Esophagus muscularis mucosa (tissue), 4 donors: ENCODE results near the gene GRB7. TPM values are rescaled to one million over a fixed set of nuclear protein-coding genes. Genes with fewer than 3 reads are reported as not detected.

Source experiments
- DNase-seq: peaks from one replicate; pipeline ENCODE4 v3.0.0-alpha.2; 2017; ENCODE audit errors: extremely low spot score
- H3K27ac ChIP-seq, 4 donors: fragments of 200-600 bp; sonication (generic); replicated peaks in 1 of 4; 1 replicate in 3 of 4; 2 replicates in 1 of 4; pipeline ENCODE4 v1.5.1; 2016 to 2019; ENCODE audit warnings: mild to moderate bottlenecking in 1 of 4
- H3K27me3 ChIP-seq, 4 donors: fragments of 200-600 bp; sonication (generic); one replicate each; pipeline versions ENCODE4 v1.5.1 to v1.6.0; 2016 to 2019
- H3K36me3 ChIP-seq, 4 donors: fragments of 200-600 bp; sonication (generic); one replicate each; pipeline ENCODE4 v1.5.1; 2016 to 2019
- H3K4me1 ChIP-seq, 4 donors: fragments of 200-600 bp; sonication (generic); one replicate each; pipeline ENCODE4 v1.5.1; 2016 to 2019
- H3K4me3 ChIP-seq, 4 donors: fragments of 200-600 bp; sonication (generic); 1 replicate in 2 of 4; 2 replicates in 2 of 4; pipeline ENCODE4 v1.5.1; 2016 to 2019; ENCODE audit warnings: mild to moderate bottlenecking in 4 of 4, moderate library complexity in 1 of 4
- H3K9me3 ChIP-seq, 4 donors: fragments of 200-600 bp; sonication (generic); 1 replicate in 3 of 4; 2 replicates in 1 of 4; pipeline ENCODE4 v1.5.1; 2016 to 2019
- CTCF ChIP-seq, 3 experiments: fragments of 200-600 bp in 2 of 3; fragments of 450-650 bp in 1 of 3; sonication (generic) in 2 of 3; IDR thresholded peaks; one replicate each; pipeline ENCODE4 v1.5.1; 2017 to 2019; ENCODE audit warnings: antibody characterized with exemption in 3 of 3, mild to moderate bottlenecking in 2 of 3, moderate library complexity in 1 of 3
- EP300 ChIP-seq: sonication (generic); formaldehyde crosslinking; IDR thresholded peaks from one replicate; pipeline ENCODE4 v1.6.1; 2017; ENCODE audit warnings: antibody characterized with exemption
- POLR2A ChIP-seq: fragments of 450-650 bp; IDR thresholded peaks from one replicate; pipeline ENCODE4 v1.6.1; 2017; ENCODE audit warnings: antibody characterized with exemption, moderate library complexity, mild to moderate bottlenecking, low read depth
- POLR2AphosphoS5 ChIP-seq, 2 donors: sonication (generic); formaldehyde crosslinking; IDR thresholded peaks; one replicate each; pipeline ENCODE4 v1.6.1; 2017; ENCODE audit warnings: antibody characterized with exemption in 2 of 2
- WGBS: methylation state at CpG from one replicate; pipeline ENCODE4 v1.1.5; 2018; 5-methylcytosine and 5-hydroxymethylcytosine counted together
- intact Hi-C: fragments of 100-400 bp; cut with DNase I; formaldehyde crosslinking; loops from one replicate; pipeline ENCODE4 v1.15.1; 2023
- total RNA-seq, 4 donors: library from RNA; depleted of rRNA; stranded (reverse); fragments of >200 nt; gene quantifications; one replicate each; pipeline versions ENCODE4 v1.1.0 to v1.2.1, GENCODE V29; 2016

GRB7 gene
- total RNA-seq, 4 donors from 2014 or later, result 0.23 to 0.83 (median 0.55) TPM

GRCh38 chr17:39750131-39751015 lies 12.6 kb downstream of the GRB7 start:
- DNase-seq, result no peak
- TF ChIP-seq EP300, result no peak
- no peak for TF ChIP-seq CTCF (IDR thresholded peaks at IDR 0.05)
- TF ChIP-seq POLR2A, result no peak
- no peak for TF ChIP-seq POLR2AphosphoS5 (IDR thresholded peaks at IDR 0.05)
- WGBS, result 74% methylated on average over 6 of the region's 9 CpGs
- Histone ChIP-seq H3K4me3 (no peak overlapping the region), H3K9me3 (no peaks in the 10 kb centered on the region), H3K27me3 (peaks cover 0 to 14% (median 0%) of the 10 kb centered on the region in 4 donors), H3K36me3 (no peaks in the 10 kb centered on the region), H3K27ac (no peak overlapping the region), H3K4me1 (peaks cover 20 to 26% (median 20%) of the 10 kb centered on the region in 4 donors)
- intact Hi-C loops, result loop anchor here (5.0 to 10.0 kb wide), 2 partner anchors 113 to 204 kb away; partner anchors contain the start of gene STARD3

GRCh38 chr17:39751016-39751543 lies 13.3 kb downstream of the GRB7 start:
- Histone ChIP-seq H3K9me3 (no peaks in the 10 kb centered on the region), H3K36me3 (no peaks in the 10 kb centered on the region), H3K4me1 (peaks cover 20 to 26% (median 24%) of the 10 kb centered on the region in 4 donors), H3K4me3 (no peak overlapping the region), H3K27ac (no peak overlapping the region), H3K27me3 (peaks cover 0 to 8% (median 0%) of the 10 kb centered on the region in 4 donors)
- 70% methylated on average over 5 of the region's 5 CpGs for WGBS
- no peak for DNase-seq
- intact Hi-C loops, result loop anchor here (5.0 to 10.0 kb wide), 2 partner anchors 114 to 204 kb away; partner anchors contain the start of gene STARD3
- TF ChIP-seq EP300 (no peak), POLR2A (no peak), CTCF (IDR thresholded peaks at IDR 0.05) (no peak), POLR2AphosphoS5 (IDR thresholded peaks at IDR 0.05) (no peak)

- peaks cover 0 to 8% (median 0%) of the 10 kb centered on the region in 4 donors for H3K27me3 ChIP-seq
- WGBS, result 65% methylated on average over 7 of the region's 10 CpGs
- H3K4me3 ChIP-seq, result no peak overlapping the region
- peaks cover 20 to 26% (median 24%) of the 10 kb centered on the region in 4 donors for H3K4me1 ChIP-seq
- DNase-seq, result no peak
- TF ChIP-seq CTCF (IDR thresholded peaks at IDR 0.05) (no peak), EP300 (no peak), POLR2A (no peak), POLR2AphosphoS5 (IDR thresholded peaks at IDR 0.05) (no peak)
- no peak overlapping the region for H3K27ac ChIP-seq
- no peaks in the 10 kb centered on the region for H3K36me3 ChIP-seq
- H3K9me3 ChIP-seq, result no peaks in the 10 kb centered on the region
- intact Hi-C loops, result loop anchor here (5.0 to 10.0 kb wide), 2 partner anchors 114 to 203 kb away; partner anchors contain the start of gene STARD3
Measured at GRCh38 chr17:39751637-39752036, 13.9 kb downstream of the GRB7 start.

GRCh38 chr17:39752241-39752881 lies 14.6 kb downstream of the GRB7 start:
- intact Hi-C loops, result loop anchor here (5.0 to 10.0 kb wide), 2 partner anchors 115 to 202 kb away; partner anchors contain the start of gene STARD3
- Histone ChIP-seq H3K4me3 (no peak overlapping the region), H3K4me1 (peaks cover 20 to 26% (median 24%) of the 10 kb centered on the region in 4 donors), H3K36me3 (no peaks in the 10 kb centered on the region), H3K27ac (no peak overlapping the region), H3K27me3 (peaks cover 0 to 8% (median 0%) of the 10 kb centered on the region in 4 donors), H3K9me3 (no peaks in the 10 kb centered on the region)
- 86% methylated on average over 13 of the region's 13 CpGs for WGBS
- no peak for TF ChIP-seq CTCF (IDR thresholded peaks at IDR 0.05)
- no peak for TF ChIP-seq POLR2A
- no peak for DNase-seq
